ENCODE results near the gene HNRNPL.
"Not testable (repeated sequence)": the region's sequence is repeated elsewhere in the genome, so short reads cannot be mapped to it uniquely, and the experiment has no call there.

Gene HNRNPL

GRCh38 chr19:38790507-38791403 lies 59.0 kb downstream of the HNRNPL start:
- H3K4me1 ChIP-seq (ENCODE audit: insufficient read depth, low read length); H3K36me3 ChIP-seq (ENCODE audit: insufficient read depth, low read length); H3K4me3 ChIP-seq (ENCODE audit: low read length); H2AFZ ChIP-seq (ENCODE audit: low read depth, low read length); H3K9me3 ChIP-seq (ENCODE audit: low read length); H3K27me3 ChIP-seq (ENCODE audit: insufficient read depth, low read length): not testable (repeated sequence)

- Histone ChIP-seq H3K36me3 (ENCODE audit: insufficient read depth, low read length) (no peaks in the 10 kb centered on the region), H2AFZ (ENCODE audit: low read depth, low read length) (no peak within 1 kb of the TSS), H3K27me3 (ENCODE audit: insufficient read depth, low read length) (peaks cover 2% of the 10 kb centered on the region), H3K9me3 (ENCODE audit: low read length) (peaks cover 1% of the 10 kb centered on the region), H3K4me3 (ENCODE audit: low read length) (no peak within 1 kb of the TSS), H3K4me1 (ENCODE audit: insufficient read depth, low read length) (no peaks in the 10 kb centered on the region)
Measured at GRCh38 chr19:38788478-38789243, 61.1 kb downstream of the HNRNPL start, which contains the start of gene LGALS7B. Gene LGALS7B, plus strand, starts transcription at chr19:38789200. Its CDS starts 27 bp downstream, at chr19:38789227.

GRCh38 chr19:38786572-38787265 lies 63.1 kb downstream of the HNRNPL start:
- H3K27me3 ChIP-seq (ENCODE audit: insufficient read depth, low read length): peaks cover under 1% of the 10 kb centered on the region
- H3K36me3 ChIP-seq (ENCODE audit: insufficient read depth, low read length): no peaks in the 10 kb centered on the region
- no peak overlapping the region for H3K4me3 ChIP-seq (ENCODE audit: low read length)
- H2AFZ ChIP-seq (ENCODE audit: low read depth, low read length): no peak overlapping the region
- no peaks in the 10 kb centered on the region for H3K9me3 ChIP-seq (ENCODE audit: low read length)
- no peaks in the 10 kb centered on the region for H3K4me1 ChIP-seq (ENCODE audit: insufficient read depth, low read length)
